ENCODE measurements around the gene MGST1. TPM values are rescaled to one million over a fixed set of nuclear protein-coding genes. Genes with fewer than 3 reads are reported as not detected.
A peak's percentile ranks its signal among the peaks of the same experiment; 100 is the strongest.
"Not testable (repeated sequence)": the region's sequence is repeated elsewhere in the genome, so short reads cannot be mapped to it uniquely, and the experiment has no call there.

MGST1 gene
- polyA plus RNA-seq, 1 experiment, result 656 TPM

GRCh38 chr12:16389594-16389993 lies 42.1 kb downstream of the MGST1 start:
- POLR2A ChIA-PET, result interaction anchor here (0.5 kb wide), 1 partner anchor 44 kb away, joined by 6 read pairs; no protein-coding TSS in a partner anchor
- no peak overlapping the region for H3K4me3 ChIP-seq (ENCODE audit: low read depth, low read length)
- H3K27ac ChIP-seq (ENCODE audit: low read depth, low read length), result peak overlapping the region; percentile 43
- no peaks in the 10 kb centered on the region for H3K9me3 ChIP-seq (ENCODE audit: control insufficient read depth, insufficient read depth, low read length)
- CTCF ChIA-PET, result interaction anchor here (1.1 to 1.8 kb wide), 2 partner anchors 295 to 407 kb away, joined by 3 to 6 read pairs; no protein-coding TSS in a partner anchor
- peak; percentile 59 for DNase-seq (ENCODE audit: low read depth, low spot score)
- TF ChIP-seq CTCF (IDR thresholded peaks at IDR 0.05; ENCODE audit: low read depth, low read length), result no peak
- H3K27me3 ChIP-seq (ENCODE audit: control insufficient read depth, insufficient read depth, low read length), result no peaks in the 10 kb centered on the region

GRCh38 chr12:16392846-16393535 lies 45.5 kb downstream of the MGST1 start:
- H3K4me3 ChIP-seq (ENCODE audit: low read depth, low read length), result no peak overlapping the region
- TF ChIP-seq CTCF (IDR thresholded peaks at IDR 0.05; ENCODE audit: low read depth, low read length), result no peak
- H3K9me3 ChIP-seq (ENCODE audit: control insufficient read depth, insufficient read depth, low read length), result no peaks in the 10 kb centered on the region
- no peak overlapping the region for H3K27ac ChIP-seq (ENCODE audit: low read depth, low read length)
- ChIA-PET POLR2A (no interaction called here), CTCF (interaction anchor here (0.6 kb wide), 1 partner anchor 218 kb away, joined by 4 read pairs; no protein-coding TSS in a partner anchor)
- H3K27me3 ChIP-seq (ENCODE audit: control insufficient read depth, insufficient read depth, low read length), result no peaks in the 10 kb centered on the region
- no peak for DNase-seq (ENCODE audit: low read depth, low spot score)

GRCh38 chr12:16399101-16399500 lies 51.7 kb downstream of the MGST1 start:
- TF ChIP-seq CTCF (IDR thresholded peaks at IDR 0.05; ENCODE audit: low read depth, low read length), result no peak

GRCh38 chr12:16401835-16402234 lies 54.4 kb downstream of the MGST1 start:
- CTCF ChIA-PET; DNase-seq (ENCODE audit: low read depth, low spot score); H3K4me3 ChIP-seq (ENCODE audit: low read depth, low read length); POLR2A ChIA-PET; H3K27me3 ChIP-seq (ENCODE audit: control insufficient read depth, insufficient read depth, low read length); H3K9me3 ChIP-seq (ENCODE audit: control insufficient read depth, insufficient read depth, low read length); H3K27ac ChIP-seq (ENCODE audit: low read depth, low read length): not testable (repeated sequence)

More at GRCh38 chr12:16399101-16399500, 51.7 kb downstream of the MGST1 start:
- no peaks in the 10 kb centered on the region for H3K9me3 ChIP-seq (ENCODE audit: control insufficient read depth, insufficient read depth, low read length)
- ChIA-PET POLR2A (no interaction called here), CTCF (no interaction called here)
- no peak overlapping the region for H3K27ac ChIP-seq (ENCODE audit: low read depth, low read length)
- no peak overlapping the region for H3K4me3 ChIP-seq (ENCODE audit: low read depth, low read length)
- DNase-seq (ENCODE audit: low read depth, low spot score), result no peak
- H3K27me3 ChIP-seq (ENCODE audit: control insufficient read depth, insufficient read depth, low read length), result no peaks in the 10 kb centered on the region

GRCh38 chr12:16407346-16407745 lies 59.9 kb downstream of the MGST1 start:
- DNase-seq (ENCODE audit: low read depth, low spot score), result no peak
- TF ChIP-seq CTCF (IDR thresholded peaks at IDR 0.05; ENCODE audit: low read depth, low read length), result no peak
- Histone ChIP-seq H3K4me3 (ENCODE audit: low read depth, low read length) (no peak overlapping the region), H3K9me3 (ENCODE audit: control insufficient read depth, insufficient read depth, low read length) (no peaks in the 10 kb centered on the region), H3K27me3 (ENCODE audit: control insufficient read depth, insufficient read depth, low read length) (no peaks in the 10 kb centered on the region), H3K27ac (ENCODE audit: low read depth, low read length) (no peak overlapping the region)
- ChIA-PET POLR2A (no interaction called here), CTCF (interaction anchor here (0.7 kb wide), 1 partner anchor 444 kb away, joined by 3 read pairs; no protein-coding TSS in a partner anchor)

Other genes with a start within 250 kb of the MGST1 start
- 0.02 TPM in 1 of 2 replicates, not detected in the other for gene SLC15A5, start 70.0 kb upstream of the MGST1 start, polyA plus RNA-seq (2011; rRNA removed)

Data from AG04450 (cell line).